ENCODE results near the gene GRIK1. TPM values are rescaled to one million over a fixed set of nuclear protein-coding genes. Genes with fewer than 3 reads are reported as not detected.

GRIK1 gene
- total RNA-seq, 1 donor from 2014 or later = 0.39 TPM

DNA sequence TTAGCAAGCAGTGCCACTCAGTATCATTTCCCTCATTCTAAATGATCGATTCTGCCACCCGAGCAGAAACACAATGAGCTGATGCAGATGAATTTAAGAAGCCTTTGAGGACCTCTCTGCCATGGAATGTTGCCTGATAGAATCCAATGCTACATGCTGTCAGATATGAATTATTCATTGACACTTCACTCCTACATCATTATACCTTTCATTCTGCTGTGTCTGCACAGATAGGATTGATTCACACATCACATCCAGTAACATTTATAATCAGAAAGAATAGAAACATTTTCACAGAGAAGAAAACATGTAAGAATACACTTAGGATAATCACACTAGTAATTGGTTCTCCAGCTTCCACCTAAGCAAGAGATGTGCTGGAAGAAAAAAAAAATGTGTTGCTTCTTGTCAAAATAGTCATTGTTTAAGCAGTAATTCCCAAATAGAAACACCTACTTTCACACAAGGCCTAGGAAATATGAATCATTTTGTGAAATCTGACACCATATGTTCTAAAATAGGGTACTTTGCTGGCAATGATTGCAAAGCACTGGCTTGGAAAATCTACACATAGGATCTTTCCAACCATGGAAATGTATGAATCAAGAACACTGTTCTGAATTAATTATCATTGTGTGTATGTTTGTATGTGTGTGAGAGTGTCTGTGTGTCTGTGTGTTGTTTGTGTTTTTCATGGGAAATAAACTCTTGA is 110.1 kb downstream of the GRIK1 start:
- Mint-ChIP-seq H3K4me3 (ENCODE audit: unreplicated experiment) (no peak overlapping the region), H3K36me3 (ENCODE audit: unreplicated experiment) (peaks cover 6% of the 10 kb centered on the region), H3K9me3 (ENCODE audit: unreplicated experiment) (peaks cover 3% of the 10 kb centered on the region), H3K27me3 (ENCODE audit: unreplicated experiment) (no peaks in the 10 kb centered on the region), H3K27ac (ENCODE audit: unreplicated experiment) (no peak overlapping the region), H3K4me1 (ENCODE audit: low read depth, unreplicated experiment) (no peaks in the 10 kb centered on the region)
- TF ChIP-seq, protein P1, sequence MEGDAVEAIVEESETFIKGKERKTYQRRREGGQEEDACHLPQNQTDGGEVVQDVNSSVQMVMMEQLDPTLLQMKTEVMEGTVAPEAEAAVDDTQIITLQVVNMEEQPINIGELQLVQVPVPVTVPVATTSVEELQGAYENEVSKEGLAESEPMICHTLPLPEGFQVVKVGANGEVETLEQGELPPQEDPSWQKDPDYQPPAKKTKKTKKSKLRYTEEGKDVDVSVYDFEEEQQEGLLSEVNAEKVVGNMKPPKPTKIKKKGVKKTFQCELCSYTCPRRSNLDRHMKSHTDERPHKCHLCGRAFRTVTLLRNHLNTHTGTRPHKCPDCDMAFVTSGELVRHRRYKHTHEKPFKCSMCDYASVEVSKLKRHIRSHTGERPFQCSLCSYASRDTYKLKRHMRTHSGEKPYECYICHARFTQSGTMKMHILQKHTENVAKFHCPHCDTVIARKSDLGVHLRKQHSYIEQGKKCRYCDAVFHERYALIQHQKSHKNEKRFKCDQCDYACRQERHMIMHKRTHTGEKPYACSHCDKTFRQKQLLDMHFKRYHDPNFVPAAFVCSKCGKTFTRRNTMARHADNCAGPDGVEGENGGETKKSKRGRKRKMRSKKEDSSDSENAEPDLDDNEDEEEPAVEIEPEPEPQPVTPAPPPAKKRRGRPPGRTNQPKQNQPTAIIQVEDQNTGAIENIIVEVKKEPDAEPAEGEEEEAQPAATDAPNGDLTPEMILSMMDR (IDR thresholded peaks at IDR 0.05; ENCODE audit: partially characterized antibody, unreplicated experiment) = no peak
- no peak for DNase-seq

DNA sequence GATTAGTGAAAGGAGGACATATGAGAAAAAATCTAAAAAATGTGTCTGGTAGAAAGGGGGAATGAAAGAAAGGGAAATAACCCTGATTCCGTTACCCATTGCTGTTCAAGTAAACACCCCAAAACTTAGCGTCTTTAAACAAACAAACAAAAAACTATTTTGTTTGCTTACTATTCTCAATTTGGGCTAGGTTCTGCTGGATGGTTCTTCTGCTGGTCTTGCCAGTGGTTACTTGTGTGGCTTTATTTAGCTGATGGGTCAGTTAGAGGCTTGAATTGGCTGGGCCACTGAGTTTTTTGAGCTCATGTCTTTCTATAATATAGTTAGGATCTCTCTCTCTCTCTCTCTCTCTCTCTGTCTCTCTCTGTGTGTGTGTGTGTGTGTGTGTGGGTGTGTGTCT is 112.1 kb downstream of the GRIK1 start:
- Mint-ChIP-seq H3K4me1 (ENCODE audit: low read depth, unreplicated experiment) (no peaks in the 10 kb centered on the region), H3K27me3 (ENCODE audit: unreplicated experiment) (no peaks in the 10 kb centered on the region), H3K4me3 (ENCODE audit: unreplicated experiment) (no peak overlapping the region), H3K9me3 (ENCODE audit: unreplicated experiment) (peaks cover 3% of the 10 kb centered on the region), H3K36me3 (ENCODE audit: unreplicated experiment) (peaks cover under 1% of the 10 kb centered on the region), H3K27ac (ENCODE audit: unreplicated experiment) (no peak overlapping the region)
- DNase-seq = no peak
- TF ChIP-seq, protein P1 (IDR thresholded peaks at IDR 0.05; ENCODE audit: partially characterized antibody, unreplicated experiment) = no peak

DNA sequence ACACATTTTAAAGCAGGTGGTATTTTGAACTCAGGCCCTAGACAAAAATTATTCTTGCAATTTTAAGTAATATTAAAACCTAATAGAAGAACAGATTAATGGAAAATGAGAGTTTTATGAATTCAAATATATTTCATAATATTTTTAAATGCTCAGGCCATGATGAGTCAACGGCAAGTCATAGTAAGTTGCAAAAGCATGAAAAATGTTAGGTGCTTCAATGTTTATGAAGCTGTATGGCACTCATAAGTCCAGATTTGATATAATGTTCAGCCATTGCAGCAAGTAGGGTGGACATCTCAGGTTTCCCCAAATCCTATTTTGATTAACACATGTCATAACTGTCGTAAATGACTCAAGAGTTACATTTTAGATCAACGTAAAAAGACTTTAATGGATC is 112.6 kb downstream of the GRIK1 start:
- no peak for DNase-seq
- H3K36me3 Mint-ChIP-seq (ENCODE audit: unreplicated experiment) = no peaks in the 10 kb centered on the region
- TF ChIP-seq, protein P1 (IDR thresholded peaks at IDR 0.05; ENCODE audit: partially characterized antibody, unreplicated experiment) = no peak
- H3K27ac Mint-ChIP-seq (ENCODE audit: unreplicated experiment) = no peak overlapping the region
- no peak overlapping the region for H3K4me3 Mint-ChIP-seq (ENCODE audit: unreplicated experiment)
- peaks cover 3% of the 10 kb centered on the region for H3K9me3 Mint-ChIP-seq (ENCODE audit: unreplicated experiment)
- H3K27me3 Mint-ChIP-seq (ENCODE audit: unreplicated experiment) = no peaks in the 10 kb centered on the region
- H3K4me1 Mint-ChIP-seq (ENCODE audit: low read depth, unreplicated experiment) = no peaks in the 10 kb centered on the region

GRCh38 chr21:29826386-29826785 is 113.4 kb downstream of the GRIK1 start:
- no peaks in the 10 kb centered on the region for H3K27me3 Mint-ChIP-seq (ENCODE audit: unreplicated experiment)
- peaks cover 3% of the 10 kb centered on the region for H3K9me3 Mint-ChIP-seq (ENCODE audit: unreplicated experiment)
- no peak for DNase-seq
- no peaks in the 10 kb centered on the region for H3K4me1 Mint-ChIP-seq (ENCODE audit: low read depth, unreplicated experiment)
- no peak overlapping the region for H3K4me3 Mint-ChIP-seq (ENCODE audit: unreplicated experiment)
- no peak overlapping the region for H3K27ac Mint-ChIP-seq (ENCODE audit: unreplicated experiment)
- H3K36me3 Mint-ChIP-seq (ENCODE audit: unreplicated experiment) = no peaks in the 10 kb centered on the region
- TF ChIP-seq, protein P1 (IDR thresholded peaks at IDR 0.05; ENCODE audit: partially characterized antibody, unreplicated experiment) = no peak

DNA sequence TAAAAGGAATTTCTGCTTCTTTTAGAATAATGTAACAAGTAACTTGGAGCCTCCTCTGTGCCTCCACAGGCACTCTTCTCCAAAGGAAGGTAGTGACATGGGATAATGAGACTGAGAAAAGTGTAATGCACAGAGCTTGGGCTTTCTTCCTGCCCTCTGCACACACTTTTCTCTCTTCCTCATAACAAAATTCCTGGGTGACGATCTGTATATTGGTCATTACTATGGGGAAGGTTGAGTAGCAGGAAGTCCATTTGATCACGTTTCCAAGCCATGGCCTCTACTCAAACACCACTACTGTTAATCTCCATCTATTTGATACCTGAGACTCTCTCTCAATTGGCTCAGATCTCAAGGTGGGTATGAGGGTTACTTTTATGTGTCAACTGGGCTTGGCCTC is 113.9 kb downstream of the GRIK1 start:
- H3K4me1 Mint-ChIP-seq (ENCODE audit: low read depth, unreplicated experiment) = no peaks in the 10 kb centered on the region
- DNase-seq = no peak
- no peak overlapping the region for H3K4me3 Mint-ChIP-seq (ENCODE audit: unreplicated experiment)
- H3K27me3 Mint-ChIP-seq (ENCODE audit: unreplicated experiment) = no peaks in the 10 kb centered on the region
- no peaks in the 10 kb centered on the region for H3K9me3 Mint-ChIP-seq (ENCODE audit: unreplicated experiment)
- TF ChIP-seq, protein P1 (IDR thresholded peaks at IDR 0.05; ENCODE audit: partially characterized antibody, unreplicated experiment) = no peak
- H3K27ac Mint-ChIP-seq (ENCODE audit: unreplicated experiment) = no peak overlapping the region
- no peaks in the 10 kb centered on the region for H3K36me3 Mint-ChIP-seq (ENCODE audit: unreplicated experiment)
